ENCODE data around the gene PANX1.
A peak's percentile ranks its signal among the peaks of the same experiment; 100 is the strongest.

GRCh38 chr11:94183886-94184264 is 55.2 kb downstream of the PANX1 start:
- TF ChIP-seq CTCF (conservative IDR thresholded peaks at IDR 0.05; ENCODE audit: low read depth, low read length) (peak; percentile 99), EZH2 (IDR thresholded peaks at IDR 0.05; ENCODE audit: low read length, unreplicated experiment) (no peak)
